GM12892 (cell line): ENCODE measurements around the gene AGPAT4.
A peak's percentile ranks its signal among the peaks of the same experiment; 100 is the strongest.

Source experiments
- DNase-seq: peaks from one replicate; pipeline ENCODE4 v3.0.0; 2011; ENCODE audit not compliant: insufficient read length
- FAIRE-seq: peaks from 2 replicates; lab custom pipeline; 2011; peaks lifted over from hg19 to GRCh38; lab: Jason Lieb, UNC
- POLR2A ChIP-seq: IDR thresholded peaks from 2 replicates; pipeline ENCODE4 v1.6.1; 2011; ENCODE audit warnings: low read depth, low read length, control low read depth
- POLR2AphosphoS5 ChIP-seq: IDR thresholded peaks from 2 replicates; pipeline ENCODE4 v1.6.1; 2011; ENCODE audit warnings: low read depth, low read length, control low read depth
- TAF1 ChIP-seq: IDR thresholded peaks from 2 replicates; pipeline ENCODE4 v1.6.1; 2011; ENCODE audit warnings: low read depth, mild to moderate bottlenecking, control low read depth, low read length, borderline replicate concordance

Gene AGPAT4

DNA sequence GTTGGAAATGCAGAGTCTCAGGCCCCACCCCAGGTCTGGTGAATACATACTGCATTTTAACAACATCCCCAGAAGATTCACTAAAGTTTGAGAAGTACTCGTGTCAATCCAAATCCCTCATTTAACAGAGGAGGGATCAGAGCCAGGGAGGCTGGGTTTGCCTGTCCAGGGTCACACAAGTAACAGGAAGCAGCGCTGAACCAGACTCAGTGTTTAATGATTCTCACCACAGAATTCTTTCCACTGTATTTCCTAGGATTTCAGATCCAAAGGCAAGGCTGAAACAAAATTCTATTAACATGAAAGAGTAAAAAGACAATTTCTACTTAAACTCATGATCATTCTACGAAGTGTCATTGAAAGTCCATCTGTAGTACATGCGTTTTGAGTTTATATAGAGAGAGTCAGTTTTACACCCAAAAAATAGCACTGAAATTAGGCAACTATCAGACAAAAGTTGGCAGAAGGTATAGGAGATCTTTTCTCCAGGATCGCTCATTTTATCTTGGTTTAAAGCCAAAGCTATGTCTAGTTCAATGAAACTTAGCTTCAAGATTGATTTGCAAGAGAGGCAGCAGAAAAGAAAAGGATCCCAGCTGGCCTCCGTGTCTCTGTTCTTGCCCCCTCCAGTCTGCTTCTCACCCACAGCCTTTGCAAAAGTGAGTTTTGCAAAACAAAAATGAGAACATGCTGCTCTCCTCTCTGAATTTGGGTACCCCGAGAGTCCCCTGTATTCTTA lies 6.0 kb upstream of the AGPAT4 start:
- no peak for FAIRE-seq
- TF ChIP-seq TAF1 = no peak
- no peak for TF ChIP-seq POLR2AphosphoS5
- TF ChIP-seq POLR2A = no peak
- no peak for DNase-seq

- TF ChIP-seq POLR2AphosphoS5 = no peak
- no peak for TF ChIP-seq TAF1
- no peak for TF ChIP-seq POLR2A
- FAIRE-seq = no peak
- DNase-seq = no peak
Observed at GRCh38 chr6:161276605-161277155, 2.8 kb upstream of the AGPAT4 start.

DNA sequence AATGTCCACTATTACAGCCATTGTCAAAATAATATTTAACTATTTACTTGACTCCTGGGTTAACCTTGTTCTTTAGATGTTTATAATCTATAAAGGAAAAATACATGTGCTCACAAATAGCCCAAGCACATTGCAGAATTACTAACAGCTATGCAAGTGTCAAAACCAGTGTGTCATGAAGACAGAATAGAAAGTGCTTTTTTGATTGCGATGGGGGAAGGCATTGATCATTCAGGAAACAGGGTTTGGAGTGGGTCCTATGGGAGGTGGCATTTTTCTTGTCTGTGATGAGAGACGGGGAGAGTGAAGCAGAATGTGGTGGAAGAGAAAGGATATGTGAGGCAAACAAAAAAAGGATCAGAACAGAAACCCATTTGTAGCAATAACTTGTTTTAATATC lies 1.0 kb upstream of the AGPAT4 start:
- FAIRE-seq = no peak
- no peak for DNase-seq
- no peak for TF ChIP-seq POLR2A

GRCh38 chr6:161274488-161274858 lies 612 bp upstream of the AGPAT4 start:
- DNase-seq (no peak), FAIRE-seq (peak; percentile 21)
- TF ChIP-seq POLR2AphosphoS5 = no peak
- no peak for TF ChIP-seq POLR2A
- no peak for TF ChIP-seq TAF1

GRCh38 chr6:161273274-161273751 lies 548 bp downstream of the AGPAT4 start:
- TF ChIP-seq POLR2A (no peak), POLR2AphosphoS5 (no peak), TAF1 (no peak)
- FAIRE-seq = no peak
- no peak for DNase-seq

- no peak for FAIRE-seq
- DNase-seq = no peak
- no peak for TF ChIP-seq POLR2AphosphoS5
- no peak for TF ChIP-seq POLR2A
- TF ChIP-seq TAF1 = no peak
Observed at GRCh38 chr6:161272635-161273273, 1.1 kb downstream of the AGPAT4 start.

GRCh38 chr6:161271343-161272030 lies 2.4 kb downstream of the AGPAT4 start:
- FAIRE-seq (no peak), DNase-seq (no peak)
- TF ChIP-seq POLR2A = no peak
- no peak for TF ChIP-seq POLR2AphosphoS5
- TF ChIP-seq TAF1 = no peak

DNA sequence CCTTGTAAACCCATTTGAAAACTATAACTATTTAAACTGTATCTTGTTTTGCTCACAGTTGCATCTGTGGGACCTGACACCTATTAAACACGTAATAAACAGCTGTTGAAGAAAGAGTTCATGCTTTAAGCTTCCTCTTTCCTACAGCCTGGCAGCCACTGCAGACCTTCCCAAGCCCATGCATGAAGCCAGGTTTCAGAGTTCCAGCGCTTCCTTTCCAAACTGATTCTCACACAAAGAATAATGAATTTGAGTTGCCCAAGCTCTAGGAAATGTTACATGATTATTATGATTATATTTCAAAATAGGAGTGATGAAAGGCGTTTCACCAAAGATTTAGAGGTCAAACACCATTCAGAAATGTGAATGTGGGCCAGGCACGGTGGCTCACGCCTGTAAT lies 3.7 kb downstream of the AGPAT4 start:
- TF ChIP-seq TAF1 (no peak), POLR2A (no peak), POLR2AphosphoS5 (no peak)
- DNase-seq = no peak
- FAIRE-seq = no peak

DNA sequence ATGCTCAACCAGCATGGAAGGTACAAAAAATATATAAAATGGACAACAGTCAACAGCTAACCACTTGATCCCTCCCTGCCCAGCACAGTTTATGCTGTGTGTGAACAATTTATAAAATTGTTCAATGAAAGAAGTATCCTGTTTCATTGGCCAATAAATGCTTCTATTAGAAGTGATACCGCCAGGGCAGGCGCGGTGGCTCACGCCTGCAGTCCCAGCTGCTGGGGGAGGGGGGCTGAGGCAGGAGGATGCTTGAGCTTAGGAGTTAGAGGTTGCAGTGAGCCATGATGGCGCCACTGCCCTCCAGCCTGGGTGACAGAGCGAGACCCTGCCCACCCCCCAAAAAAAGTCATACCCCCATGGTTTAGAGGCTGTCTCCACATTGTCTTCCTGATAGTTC lies 4.6 kb downstream of the AGPAT4 start:
- FAIRE-seq = no peak
- TF ChIP-seq TAF1 (no peak), POLR2AphosphoS5 (no peak), POLR2A (no peak)
- no peak for DNase-seq

GRCh38 chr6:161268531-161269210 lies 5.2 kb downstream of the AGPAT4 start:
- DNase-seq (no peak), FAIRE-seq (no peak)
- TF ChIP-seq POLR2A (no peak), POLR2AphosphoS5 (no peak), TAF1 (no peak)

DNA sequence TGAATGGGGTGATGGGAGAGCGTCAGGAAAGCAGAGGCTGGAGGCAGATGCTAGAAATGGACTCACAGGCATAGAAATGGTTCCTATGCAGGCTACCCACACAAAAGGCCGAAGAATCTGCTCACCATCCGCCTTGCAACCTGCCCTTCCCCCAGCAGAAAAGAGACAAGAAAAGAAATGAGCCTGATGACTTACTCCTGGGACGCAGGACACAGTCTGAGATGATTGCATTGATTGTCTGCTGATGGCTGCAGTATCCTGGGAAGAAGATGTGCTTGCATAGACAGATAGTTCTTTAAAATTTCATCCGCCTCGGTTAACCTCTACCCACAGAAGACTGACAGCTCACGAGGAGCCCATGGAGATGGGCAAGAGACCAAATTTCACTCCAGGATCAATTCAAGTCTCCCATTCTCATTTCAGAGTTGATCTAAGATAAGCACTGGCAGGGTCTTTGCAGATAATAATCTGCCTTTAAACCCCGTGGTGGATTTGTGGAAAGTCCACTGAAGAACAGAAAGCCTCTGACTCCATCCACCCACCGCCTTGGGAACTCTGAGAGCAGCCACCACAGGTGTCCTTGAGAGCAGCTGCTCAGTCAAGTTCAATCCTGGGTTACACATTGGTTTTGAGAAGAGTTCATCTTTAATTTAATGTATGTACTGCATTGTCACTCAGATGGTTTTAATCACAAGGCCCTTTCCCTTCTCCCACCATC lies 7.2 kb downstream of the AGPAT4 start:
- FAIRE-seq = peak; percentile 21

More for the DNA sequence above, 7.2 kb downstream of the AGPAT4 start:
- TF ChIP-seq POLR2AphosphoS5 (no peak), POLR2A (no peak), TAF1 (no peak)
- DNase-seq = no peak
